WI38 (cell line): ENCODE results near the gene MARVELD1.

Experiments used
- H3K4me3 ChIP-seq: 2 replicates; pipeline ENCODE4 v1.5.1; 2011; ENCODE audit warnings: low read depth, mild to moderate bottlenecking, control low read depth, low read length
- TF ChIP-seq, protein P1 (sequence below): IDR thresholded peaks from 2 replicates; pipeline ENCODE4 v1.5.1; 2012; ENCODE audit warnings: low read depth, mild to moderate bottlenecking, control low read depth, low read length

The MARVELD1 gene

DNA sequence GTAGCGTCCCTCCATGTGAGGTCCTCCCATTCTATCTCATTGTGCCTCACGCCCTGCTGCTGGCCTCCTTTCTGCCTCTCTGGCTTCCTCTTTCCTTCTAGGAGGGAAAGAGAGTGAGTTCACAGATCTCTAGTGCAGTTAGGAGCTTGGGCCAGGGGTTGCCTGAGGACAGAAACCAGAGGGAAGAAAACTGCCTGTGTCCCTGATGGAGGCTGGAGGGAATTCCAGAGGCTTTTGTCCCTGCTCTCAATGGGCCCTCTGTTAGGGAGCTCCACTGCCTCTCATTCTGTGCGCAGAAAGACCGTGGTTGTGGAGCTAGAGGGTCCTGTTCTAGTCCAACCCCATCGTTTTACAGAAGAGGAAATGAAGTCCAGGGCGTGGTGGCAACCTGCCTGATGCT is 4.6 kb downstream of the MARVELD1 start:
- no peak overlapping the region for H3K4me3 ChIP-seq
- TF ChIP-seq, protein P1, sequence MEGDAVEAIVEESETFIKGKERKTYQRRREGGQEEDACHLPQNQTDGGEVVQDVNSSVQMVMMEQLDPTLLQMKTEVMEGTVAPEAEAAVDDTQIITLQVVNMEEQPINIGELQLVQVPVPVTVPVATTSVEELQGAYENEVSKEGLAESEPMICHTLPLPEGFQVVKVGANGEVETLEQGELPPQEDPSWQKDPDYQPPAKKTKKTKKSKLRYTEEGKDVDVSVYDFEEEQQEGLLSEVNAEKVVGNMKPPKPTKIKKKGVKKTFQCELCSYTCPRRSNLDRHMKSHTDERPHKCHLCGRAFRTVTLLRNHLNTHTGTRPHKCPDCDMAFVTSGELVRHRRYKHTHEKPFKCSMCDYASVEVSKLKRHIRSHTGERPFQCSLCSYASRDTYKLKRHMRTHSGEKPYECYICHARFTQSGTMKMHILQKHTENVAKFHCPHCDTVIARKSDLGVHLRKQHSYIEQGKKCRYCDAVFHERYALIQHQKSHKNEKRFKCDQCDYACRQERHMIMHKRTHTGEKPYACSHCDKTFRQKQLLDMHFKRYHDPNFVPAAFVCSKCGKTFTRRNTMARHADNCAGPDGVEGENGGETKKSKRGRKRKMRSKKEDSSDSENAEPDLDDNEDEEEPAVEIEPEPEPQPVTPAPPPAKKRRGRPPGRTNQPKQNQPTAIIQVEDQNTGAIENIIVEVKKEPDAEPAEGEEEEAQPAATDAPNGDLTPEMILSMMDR = no peak

DNA sequence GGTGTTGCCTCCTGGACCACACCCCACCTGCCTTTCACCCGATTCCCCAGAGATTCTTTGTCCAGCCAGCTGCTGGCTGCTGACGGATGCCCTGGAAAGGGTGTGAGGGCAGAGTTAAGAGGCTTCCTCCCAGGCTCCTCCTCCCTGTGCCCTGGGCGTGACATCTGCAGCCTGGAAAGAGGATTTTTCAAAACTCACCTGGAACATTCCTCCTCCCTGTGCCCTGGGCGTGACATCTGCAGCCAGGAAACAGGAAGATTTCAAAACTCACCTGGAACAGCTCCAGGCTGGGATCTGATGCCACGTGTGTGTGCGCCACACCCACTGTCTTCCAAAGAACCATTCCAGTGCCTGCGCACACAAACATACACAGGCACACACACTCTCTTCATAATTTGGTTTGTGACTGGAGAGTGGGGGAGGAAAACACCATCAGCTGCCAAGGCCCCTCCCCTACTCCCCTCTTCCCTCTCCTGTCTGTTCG is 5.2 kb downstream of the MARVELD1 start:
- TF ChIP-seq, protein P1 = no peak
- no peak overlapping the region for H3K4me3 ChIP-seq

DNA sequence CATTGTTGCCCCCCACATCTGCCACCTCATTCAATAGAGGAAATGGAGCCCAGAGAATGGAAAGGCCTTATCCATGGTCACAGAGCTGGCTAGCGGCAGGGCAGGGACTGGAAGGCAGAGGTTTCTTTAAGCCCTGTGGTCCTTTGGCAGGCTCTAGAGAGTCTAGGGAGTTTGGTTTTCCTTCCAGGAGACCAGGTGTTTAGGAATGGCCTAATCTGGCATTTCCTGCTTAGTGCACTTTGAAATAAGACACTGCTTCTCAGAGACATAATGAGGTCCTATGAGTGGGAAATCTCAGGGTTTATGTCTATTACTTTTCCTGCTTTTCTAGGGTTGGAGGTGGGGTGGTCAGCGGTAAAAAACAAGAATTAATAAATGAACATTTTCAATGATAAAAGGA is 6.1 kb downstream of the MARVELD1 start:
- TF ChIP-seq, protein P1 = no peak
- H3K4me3 ChIP-seq = no peak overlapping the region

DNA sequence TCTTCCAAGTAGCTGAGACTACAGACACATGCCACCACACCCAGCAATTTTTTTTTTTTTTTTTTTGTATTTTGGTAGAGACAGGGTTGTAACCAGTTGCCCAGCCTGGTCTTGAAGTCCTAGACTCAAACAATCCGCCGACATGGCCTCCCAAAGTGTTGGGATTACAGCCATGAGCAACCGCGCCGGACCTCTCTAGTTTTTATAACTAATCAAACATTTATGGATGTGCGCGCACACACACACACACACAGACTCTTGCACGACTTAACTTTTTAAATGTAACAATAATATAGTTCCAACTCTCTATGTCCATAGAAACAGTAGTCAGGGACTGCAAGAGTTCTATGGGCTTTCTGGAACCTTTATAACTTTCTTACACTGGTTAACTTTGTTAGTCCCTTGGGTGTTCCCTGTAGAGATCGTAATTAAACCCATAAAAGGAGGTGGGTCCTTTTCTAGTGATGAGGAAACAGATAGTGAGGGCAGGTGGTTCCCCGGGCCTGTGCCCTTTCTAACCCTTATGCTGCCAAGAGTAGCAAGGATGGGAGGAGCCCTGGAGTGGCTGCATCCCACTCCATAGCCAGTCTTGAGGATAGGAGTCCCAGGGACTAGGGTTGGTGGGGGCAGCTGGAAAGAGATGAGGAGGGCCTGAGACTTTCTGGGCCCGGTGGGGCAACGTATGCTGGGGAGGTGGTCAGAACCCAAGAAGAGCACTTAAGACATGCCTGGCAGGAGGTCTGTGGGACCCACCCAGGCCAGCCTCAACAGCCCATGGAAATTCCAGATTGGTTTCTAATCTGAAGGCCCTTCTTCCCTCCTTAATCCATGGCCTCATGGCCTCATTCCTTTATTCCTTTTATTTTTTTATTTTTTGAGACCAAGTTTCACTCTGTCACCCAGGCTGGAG is 8.6 kb downstream of the MARVELD1 start:
- H3K4me3 ChIP-seq = no peak overlapping the region
- TF ChIP-seq, protein P1 = no peak

DNA sequence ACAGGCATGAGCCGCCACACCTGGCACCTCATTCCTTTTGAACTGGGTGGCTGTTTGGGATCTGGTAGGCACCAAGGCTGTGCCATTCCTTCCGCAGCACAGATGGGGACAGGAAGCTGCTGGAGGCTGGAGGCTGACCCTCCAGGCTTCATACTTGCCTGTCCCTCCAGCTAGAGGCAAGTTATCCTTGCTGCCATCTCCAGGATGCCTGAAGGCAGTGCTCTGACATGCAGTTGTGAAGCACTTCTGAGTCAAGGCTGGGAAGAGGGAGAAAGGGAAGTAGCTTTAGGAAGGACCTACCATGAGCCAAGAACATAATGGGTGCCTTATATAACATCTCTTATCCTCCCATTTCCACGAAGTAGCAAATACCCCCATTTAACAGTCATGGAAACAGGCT is 9.5 kb downstream of the MARVELD1 start:
- TF ChIP-seq, protein P1 = no peak
- H3K4me3 ChIP-seq = no peak overlapping the region

DNA sequence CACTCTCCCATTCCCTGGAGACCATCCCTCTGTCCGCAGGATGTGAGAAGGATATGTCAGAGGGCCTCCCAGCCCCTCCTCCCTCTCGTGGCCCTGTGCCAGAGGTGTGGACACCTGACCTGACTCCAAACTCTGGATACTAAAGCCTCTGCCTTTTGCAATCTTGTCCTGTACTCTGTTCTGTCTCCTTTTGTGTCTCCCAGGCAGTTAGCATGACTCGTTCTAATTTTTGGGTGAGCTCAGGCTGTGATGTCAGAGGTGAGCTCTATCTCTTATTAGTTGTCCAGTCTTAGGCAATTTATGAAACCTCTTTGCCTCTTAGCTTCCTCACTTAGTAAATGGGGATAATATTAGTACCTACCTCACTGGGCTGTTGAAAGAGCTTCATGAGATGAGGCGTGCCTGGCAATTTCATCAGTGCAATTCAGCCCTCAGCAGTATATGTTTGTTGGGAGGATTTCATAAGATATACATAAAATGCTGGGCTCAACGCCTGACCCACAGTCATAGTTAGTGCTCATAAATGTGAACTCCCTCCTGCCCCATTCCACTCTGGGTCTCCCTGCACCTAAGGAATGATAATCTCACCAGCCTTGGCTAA is 10.9 kb downstream of the MARVELD1 start:
- TF ChIP-seq, protein P1 = no peak
- no peak overlapping the region for H3K4me3 ChIP-seq

DNA sequence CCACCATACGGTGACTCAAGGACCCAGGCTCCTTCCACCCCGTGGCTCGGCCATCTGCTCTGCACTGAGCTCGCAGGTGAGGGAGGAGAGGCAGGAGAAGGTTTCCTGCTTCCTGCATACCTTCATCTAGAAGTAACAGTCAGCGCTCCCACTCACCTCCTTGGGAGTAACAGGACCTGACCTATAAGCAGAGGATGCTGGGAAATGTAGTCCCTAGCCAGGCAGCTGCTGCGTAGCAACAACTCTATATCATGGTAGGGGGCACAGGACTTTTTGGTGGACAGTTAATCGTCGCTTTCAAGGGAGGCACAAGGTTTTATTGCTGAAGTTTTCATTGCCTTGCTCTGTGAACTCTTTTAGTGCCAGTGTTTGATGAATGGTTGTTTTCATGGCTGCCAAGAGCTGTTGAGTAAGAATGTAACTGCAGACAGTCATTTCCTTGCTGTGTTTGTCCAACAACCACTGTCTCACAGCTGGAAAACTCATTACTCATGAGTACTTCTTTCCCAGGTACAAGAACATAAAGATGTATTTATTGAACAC is 13.2 kb downstream of the MARVELD1 start:
- H3K4me3 ChIP-seq = peak overlapping the region; percentile 31
- TF ChIP-seq, protein P1 = no peak
